Measurements from ENCODE around the gene UBTFL1. TPM values are rescaled to one million over a fixed set of nuclear protein-coding genes. Genes with fewer than 3 reads are reported as not detected.
A peak's percentile ranks its signal among the peaks of the same experiment; 100 is the strongest.
"Not testable (repeated sequence)": the region's sequence is repeated elsewhere in the genome, so short reads cannot be mapped to it uniquely, and the experiment has no call there.

UBTFL1 gene
- not detected in 2 replicates for total RNA-seq (ENCODE audit: low replicate concordance)
- long read RNA-seq: 0 reads

DNA sequence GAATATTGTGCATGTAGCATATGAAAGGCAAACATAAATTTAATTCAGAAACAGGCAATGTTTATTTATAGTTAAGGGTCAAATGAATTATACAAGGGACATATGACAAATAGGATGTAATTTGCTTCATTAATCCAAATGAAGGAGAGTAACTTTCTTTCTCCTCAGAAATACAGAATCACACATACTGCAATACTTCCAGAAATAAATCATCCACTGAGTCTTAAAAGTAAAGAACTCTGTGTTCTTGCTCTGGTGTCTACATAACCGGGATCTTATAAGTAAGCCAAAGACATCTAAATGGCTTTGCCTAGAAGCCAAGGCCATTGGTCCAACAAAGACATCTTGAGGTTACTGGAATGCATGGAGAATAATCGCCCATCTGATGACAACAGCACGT is at the start of gene UBTFL1:
TSS of gene UBTFL1 (plus strand) at position 301 of the 400 bp plus-strand sequence. CDS start at position 301, 0 bp downstream.
- not testable (repeated sequence) for H3K27ac Mint-ChIP-seq; H3K9me3 Mint-ChIP-seq; H3K27me3 Mint-ChIP-seq; H3K4me1 Mint-ChIP-seq (ENCODE audit: unreplicated experiment); H3K36me3 Mint-ChIP-seq; H3K4me3 Mint-ChIP-seq; DNase-seq (ENCODE audit: extremely low spot score, unreplicated experiment)

DNA sequence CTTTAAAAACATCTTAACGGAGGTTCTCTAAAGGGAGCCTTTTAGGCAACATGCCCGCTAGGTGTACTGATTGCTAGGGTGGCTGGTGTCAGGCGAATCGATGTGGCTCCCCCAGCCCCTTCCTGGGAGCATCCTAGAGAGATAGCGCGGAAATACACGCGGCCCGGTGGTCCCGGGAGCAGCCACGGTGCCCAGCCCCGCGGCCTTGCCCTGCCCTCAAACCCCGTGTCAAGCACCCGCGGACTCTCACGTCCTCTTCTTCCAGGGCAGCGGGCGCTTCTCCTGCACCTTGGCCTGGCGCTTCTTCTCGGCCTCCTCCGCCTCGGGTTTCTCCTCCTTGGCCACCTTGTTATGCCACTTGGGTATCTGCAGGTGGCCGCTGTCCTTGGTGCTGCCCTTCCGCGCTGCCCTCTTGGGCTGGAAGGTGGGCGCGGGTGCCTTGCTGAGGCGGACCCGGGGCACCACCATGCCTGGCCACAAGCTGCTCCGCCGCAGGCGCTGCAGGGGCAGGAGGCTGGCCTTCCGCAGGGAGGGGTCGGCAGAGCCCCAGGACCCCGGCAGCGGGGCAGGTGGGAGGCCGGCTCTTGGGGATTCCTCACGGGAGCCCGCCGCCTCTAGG is 34.0 kb upstream of the UBTFL1 start:
- not testable (repeated sequence) for DNase-seq (ENCODE audit: extremely low spot score, unreplicated experiment); H3K9me3 Mint-ChIP-seq; H3K36me3 Mint-ChIP-seq; H3K27ac Mint-ChIP-seq; H3K4me3 Mint-ChIP-seq; H3K27me3 Mint-ChIP-seq; H3K4me1 Mint-ChIP-seq (ENCODE audit: unreplicated experiment)

GRCh38 chr11:90052311-90052710 is 33.4 kb upstream of the UBTFL1 start:
- H3K27me3 Mint-ChIP-seq; H3K4me3 Mint-ChIP-seq; H3K4me1 Mint-ChIP-seq (ENCODE audit: unreplicated experiment); DNase-seq (ENCODE audit: extremely low spot score, unreplicated experiment); H3K36me3 Mint-ChIP-seq; H3K27ac Mint-ChIP-seq; H3K9me3 Mint-ChIP-seq: not testable (repeated sequence)
- peak; percentile 56 for TF ChIP-seq CTCF (conservative IDR thresholded peaks at IDR 0.05)

DNA sequence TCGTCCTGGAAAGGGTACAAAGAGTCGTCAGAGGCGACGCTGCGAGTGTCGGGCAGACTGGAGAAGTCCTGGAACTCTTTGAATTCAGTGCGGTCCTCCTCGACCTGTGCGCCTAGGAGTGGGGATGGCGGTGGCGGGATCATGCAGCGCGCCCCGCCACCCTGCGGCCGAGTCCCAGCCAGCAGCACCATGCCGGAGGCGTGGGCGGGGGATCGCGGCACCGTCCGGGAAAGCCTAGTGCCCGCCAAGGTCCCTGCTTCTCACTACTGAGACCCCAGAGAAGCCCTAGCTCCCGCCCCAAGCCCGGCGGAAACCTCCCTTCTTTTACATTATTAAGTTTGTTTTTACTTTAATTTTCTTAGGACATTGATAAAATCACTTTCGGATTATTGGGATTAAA is 32.2 kb upstream of the UBTFL1 start:
- H3K4me1 Mint-ChIP-seq (ENCODE audit: unreplicated experiment); H3K27ac Mint-ChIP-seq; H3K9me3 Mint-ChIP-seq; H3K36me3 Mint-ChIP-seq; DNase-seq (ENCODE audit: extremely low spot score, unreplicated experiment); H3K4me3 Mint-ChIP-seq; H3K27me3 Mint-ChIP-seq: not testable (repeated sequence)

DNA sequence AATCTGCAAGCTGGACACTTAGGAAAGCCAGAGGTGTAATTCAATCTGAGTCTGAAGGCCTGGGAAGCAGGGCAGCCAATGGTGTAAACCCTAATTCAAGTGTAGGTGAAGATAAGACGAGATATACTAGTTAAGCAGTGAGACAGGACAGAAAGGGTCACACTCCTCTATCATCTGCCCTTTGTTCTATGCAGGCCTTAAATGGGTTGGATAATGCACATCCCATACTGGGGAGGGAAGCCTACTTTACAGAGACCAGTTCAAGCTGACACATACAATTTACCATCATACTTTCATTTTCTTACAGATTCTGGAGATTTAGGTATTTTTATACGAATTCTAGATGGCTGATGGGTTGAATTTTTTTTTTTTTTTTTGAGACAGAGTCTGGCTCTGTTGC is 3.0 kb downstream of the UBTFL1 start:
- H3K4me3 Mint-ChIP-seq; H3K27me3 Mint-ChIP-seq; DNase-seq (ENCODE audit: extremely low spot score, unreplicated experiment); H3K9me3 Mint-ChIP-seq; H3K36me3 Mint-ChIP-seq; H3K4me1 Mint-ChIP-seq (ENCODE audit: unreplicated experiment); H3K27ac Mint-ChIP-seq: not testable (repeated sequence)

DNA sequence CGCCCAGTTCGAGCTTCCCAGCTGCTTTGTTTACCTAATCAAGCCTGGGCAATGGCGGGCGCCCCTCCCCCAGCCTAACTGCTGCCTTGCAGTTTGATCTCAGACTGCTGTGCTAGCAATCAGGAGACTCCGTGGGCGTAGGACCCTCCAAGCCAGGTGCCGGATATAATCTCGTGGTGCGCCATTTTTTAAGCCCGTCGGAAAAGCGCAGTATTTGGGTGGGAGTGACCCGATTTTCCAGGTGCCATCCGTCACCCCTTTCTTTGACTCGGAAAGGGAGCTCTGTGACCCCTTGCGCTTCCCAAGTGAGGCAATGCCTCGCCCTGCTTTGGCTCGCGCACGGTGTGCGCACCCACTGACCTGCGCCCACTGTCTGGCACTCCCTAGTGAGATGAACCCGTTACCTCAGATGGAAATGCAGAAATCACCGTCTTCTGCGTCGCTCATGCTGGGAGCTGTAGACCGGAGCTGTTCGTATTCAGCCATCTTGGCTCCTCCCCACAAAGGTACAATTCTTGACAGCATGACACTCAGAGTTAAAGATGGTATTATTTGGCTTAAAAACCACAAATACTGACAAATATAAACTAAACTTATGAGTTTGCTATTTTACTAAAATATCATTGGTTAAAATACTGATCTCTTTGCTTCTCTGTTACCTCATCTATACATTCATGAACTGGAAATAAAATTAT is 9.6 kb downstream of the UBTFL1 start:
- not testable (repeated sequence) for H3K27ac Mint-ChIP-seq; H3K9me3 Mint-ChIP-seq; H3K27me3 Mint-ChIP-seq; H3K36me3 Mint-ChIP-seq; H3K4me1 Mint-ChIP-seq (ENCODE audit: unreplicated experiment); DNase-seq (ENCODE audit: extremely low spot score, unreplicated experiment); H3K4me3 Mint-ChIP-seq

GRCh38 chr11:90098261-90098660 is 12.5 kb downstream of the UBTFL1 start:
- not testable (repeated sequence) for H3K4me1 Mint-ChIP-seq (ENCODE audit: unreplicated experiment); H3K36me3 Mint-ChIP-seq; H3K27ac Mint-ChIP-seq; H3K4me3 Mint-ChIP-seq; DNase-seq (ENCODE audit: extremely low spot score, unreplicated experiment); H3K27me3 Mint-ChIP-seq; H3K9me3 Mint-ChIP-seq

DNA sequence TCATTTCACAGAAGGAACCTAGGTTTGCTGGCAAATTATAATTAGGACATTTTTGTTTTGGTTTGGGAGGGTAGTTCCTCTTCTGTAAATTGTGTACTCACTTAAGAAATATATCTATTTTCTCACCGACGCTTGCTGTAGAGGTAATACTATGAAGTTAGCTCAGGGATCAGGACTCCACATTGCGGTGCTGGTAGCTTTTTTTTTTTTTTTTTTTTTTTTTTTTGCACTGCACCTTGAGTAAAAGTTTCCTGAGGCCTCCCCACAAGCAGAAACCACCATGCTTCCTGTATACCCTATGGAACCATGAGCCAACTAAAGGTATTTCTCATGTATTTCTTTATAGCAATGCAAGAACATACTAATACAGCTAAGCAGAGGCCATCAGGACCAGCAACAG is 14.7 kb downstream of the UBTFL1 start:
- Mint-ChIP-seq H3K4me1 (ENCODE audit: unreplicated experiment) (no peaks in the 10 kb centered on the region), H3K9me3 (no peaks in the 10 kb centered on the region), H3K4me3 (no peak overlapping the region), H3K36me3 (no peaks in the 10 kb centered on the region), H3K27ac (no peak overlapping the region), H3K27me3 (no peaks in the 10 kb centered on the region)
- no peak for DNase-seq (ENCODE audit: extremely low spot score, unreplicated experiment)
- no peak for TF ChIP-seq CTCF (conservative IDR thresholded peaks at IDR 0.05)

All from type B pancreatic cell (in vitro differentiated cells).